Adrenal gland (tissue), 12 donors: ENCODE data around the gene MXRA8. TPM values are rescaled to one million over a fixed set of nuclear protein-coding genes. Genes with fewer than 3 reads are reported as not detected.

Experiments used
- DNase-seq, 7 donors: peaks; one replicate each; pipeline ENCODE4 v3.0.0-alpha.2; 2019 to 2020
- H3K27ac ChIP-seq, 5 donors: fragments of 200-600 bp; sonication (generic) in 4 of 5; 1 replicate in 3 of 5; 2 replicates in 2 of 5; pipeline versions ENCODE4 v1.5.1 to v1.8.0; 2016 to 2020; ENCODE audit warnings: mild to moderate bottlenecking in 1 of 5
- H3K27me3 ChIP-seq: fragments of 200-600 bp; 2 replicates; pipeline ENCODE4 v1.8.0; 2021
- H3K36me3 ChIP-seq, 2 donors: fragments of 200-600 bp; replicated peaks in 1 of 2; 1 replicate in 1 of 2; 2 replicates in 1 of 2; pipeline versions ENCODE4 v1.5.1 to v1.8.0; 2018 to 2022
- H3K4me1 ChIP-seq, 2 donors: fragments of 200-600 bp; replicated peaks in 1 of 2; 1 replicate in 1 of 2; 2 replicates in 1 of 2; pipeline versions ENCODE4 v1.5.1 to v1.8.0; 2018 to 2021
- H3K4me3 ChIP-seq, 4 donors: fragments of 200-600 bp; sonication (generic) in 3 of 4; one replicate each; pipeline ENCODE4 v1.5.1; 2016 to 2018
- H3K9me3 ChIP-seq, 3 donors: fragments of 200-600 bp; sonication (generic) in 1 of 3; replicated peaks in 1 of 3; 1 replicate in 2 of 3; 2 replicates in 1 of 3; pipeline versions ENCODE4 v1.5.1 to v1.8.0; 2016 to 2021
- POLR2A ChIP-seq, 2 donors: fragments of 450-650 bp; IDR thresholded peaks; one replicate each; pipeline ENCODE4 v1.6.1; 2017; ENCODE audit warnings: antibody characterized with exemption in 2 of 2, mild to moderate bottlenecking in 2 of 2, moderate library complexity in 1 of 2
- WGBS, 4 donors: extraction: QIAGEN DNeasy Blood & Tissue Kit in 2 of 4; methylation state at CpG; one replicate each; pipeline versions ENCODE4 v1.1.5 to v1.1.7; 2013 to 2017; 5-methylcytosine and 5-hydroxymethylcytosine counted together
- intact Hi-C, 2 donors: fragments of 100-400 bp; cut with DNase I; formaldehyde crosslinking; loops; one replicate each; pipeline versions ENCODE4 v1.14.1 to v1.15.0; 2022 to 2023
- polyA plus RNA-seq, 3 donors: library from polyadenylated mRNA; stranded (reverse); fragments of 200-250 nt in 2 of 3; fragments of 350-450 nt in 1 of 3; fragmentation: Illumina TruSeq in 1 of 3; extraction: RNeasy Lipid Tissue Mini Kit (QIAGEN cat#74804) in 1 of 3; gene quantifications; one replicate each; pipeline ENCODE4 v1.2.3, GENCODE V29; 2013 to 2014
- total RNA-seq, 9 donors: library from RNA; depleted of rRNA in 4 of 9; stranded (reverse); fragments of >200 nt in 4 of 9; fragments of 120-200 nt in 1 of 9; fragmentation: NEBNext Ultra II Directional in 1 of 9; extraction: Animal tissue kit (Norgen Biotek cat#: 25700) in 1 of 9; gene quantifications; one replicate each; pipeline versions ENCODE4 v1.1.0 to v1.2.4, GENCODE V29; 2013 to 2023
- TF ChIP-seq, protein P1 (sequence below), 6 experiments: fragments of 450-650 bp in 4 of 6; fragments of 200-600 bp in 2 of 6; sonication (generic) in 1 of 6; IDR thresholded peaks; 1 replicate in 5 of 6; 2 replicates in 1 of 6; pipeline versions ENCODE4 v1.5.1 to v1.8.0; 2016 to 2021; ENCODE audit warnings: antibody characterized with exemption in 6 of 6, mild to moderate bottlenecking in 2 of 6, moderate library complexity in 1 of 6
- donor health status: healthy with polysubstance abuse.
- donor health status: Bipolar disorder and iron deficiency.
- donor health status: DM: yes; HTN: yes; CAD: no.
- donor health status: DM: no; HTN: no; CAD: no.
- donor health status: DM: no; HTN: no; CAD: no.
- donor health status: DM: yes; HTN: yes; CAD: no.

Gene MXRA8
- total and polyA plus RNA-seq, 12 donors: 8.4 to 104 (median 46.6) TPM

- TF ChIP-seq, protein P1, sequence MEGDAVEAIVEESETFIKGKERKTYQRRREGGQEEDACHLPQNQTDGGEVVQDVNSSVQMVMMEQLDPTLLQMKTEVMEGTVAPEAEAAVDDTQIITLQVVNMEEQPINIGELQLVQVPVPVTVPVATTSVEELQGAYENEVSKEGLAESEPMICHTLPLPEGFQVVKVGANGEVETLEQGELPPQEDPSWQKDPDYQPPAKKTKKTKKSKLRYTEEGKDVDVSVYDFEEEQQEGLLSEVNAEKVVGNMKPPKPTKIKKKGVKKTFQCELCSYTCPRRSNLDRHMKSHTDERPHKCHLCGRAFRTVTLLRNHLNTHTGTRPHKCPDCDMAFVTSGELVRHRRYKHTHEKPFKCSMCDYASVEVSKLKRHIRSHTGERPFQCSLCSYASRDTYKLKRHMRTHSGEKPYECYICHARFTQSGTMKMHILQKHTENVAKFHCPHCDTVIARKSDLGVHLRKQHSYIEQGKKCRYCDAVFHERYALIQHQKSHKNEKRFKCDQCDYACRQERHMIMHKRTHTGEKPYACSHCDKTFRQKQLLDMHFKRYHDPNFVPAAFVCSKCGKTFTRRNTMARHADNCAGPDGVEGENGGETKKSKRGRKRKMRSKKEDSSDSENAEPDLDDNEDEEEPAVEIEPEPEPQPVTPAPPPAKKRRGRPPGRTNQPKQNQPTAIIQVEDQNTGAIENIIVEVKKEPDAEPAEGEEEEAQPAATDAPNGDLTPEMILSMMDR (IDR thresholded peaks at IDR 0.05): no peak
- no peak for TF ChIP-seq POLR2A (IDR thresholded peaks at IDR 0.05)
- Histone ChIP-seq H3K27ac (peak overlapping the region in 4 of 5 donors; percentile 74 to 89 (median 82)), H3K4me1 (peaks cover 6 to 33% of the 10 kb centered on the region in 2 donors), H3K36me3 (peaks cover 0 to 32% of the 10 kb centered on the region in 2 donors), H3K4me3 (peak overlapping the region in 3 of 4 donors; percentile 49 to 84 (median 81)), H3K9me3 (no peaks in the 10 kb centered on the region), H3K27me3 (no peaks in the 10 kb centered on the region)
- intact Hi-C loops: no loop called here
- no peak for DNase-seq
- WGBS, 4 donors: 0 to 1% (median 0%) methylated on average over 11 to 41 of the region's 41 CpGs
These were observed 34.3 kb downstream of the MXRA8 start for GRCh38 chr1:1324084-1324523.

GRCh38 chr1:1322952-1323351 is 35.4 kb downstream of the MXRA8 start:
- WGBS, 4 donors: 68 to 87% (median 80%) methylated on average over 7 to 10 of the region's 10 CpGs
- no peaks in the 10 kb centered on the region for H3K27me3 ChIP-seq
- H3K4me1 ChIP-seq: peaks cover 16 to 42% of the 10 kb centered on the region in 2 donors
- no peak overlapping the region for H3K27ac ChIP-seq
- DNase-seq: no peak
- no peak overlapping the region for H3K4me3 ChIP-seq
- H3K36me3 ChIP-seq: peaks cover 0 to 29% of the 10 kb centered on the region in 2 donors
- no peak for TF ChIP-seq POLR2A (IDR thresholded peaks at IDR 0.05)
- TF ChIP-seq, protein P1 (IDR thresholded peaks at IDR 0.05): no peak
- intact Hi-C loops: no loop called here
- H3K9me3 ChIP-seq: no peaks in the 10 kb centered on the region

GRCh38 chr1:1322418-1322817 is 35.9 kb downstream of the MXRA8 start:
- H3K4me3 ChIP-seq: no peak overlapping the region
- H3K27ac ChIP-seq: no peak overlapping the region
- TF ChIP-seq, protein P1 (IDR thresholded peaks at IDR 0.05): no peak
- TF ChIP-seq POLR2A (IDR thresholded peaks at IDR 0.05): no peak
- H3K4me1 ChIP-seq: peaks cover 20 to 45% of the 10 kb centered on the region in 2 donors
- no peak for DNase-seq
- H3K36me3 ChIP-seq: peaks cover 0 to 26% of the 10 kb centered on the region in 2 donors
- intact Hi-C loops: no loop called here
- H3K9me3 ChIP-seq: no peaks in the 10 kb centered on the region
- whole genome bisulfite sequencing, 4 donors: 64 to 74% (median 71%) methylated on average over 5 to 14 of the region's 14 CpGs
- no peaks in the 10 kb centered on the region for H3K27me3 ChIP-seq

DNA sequence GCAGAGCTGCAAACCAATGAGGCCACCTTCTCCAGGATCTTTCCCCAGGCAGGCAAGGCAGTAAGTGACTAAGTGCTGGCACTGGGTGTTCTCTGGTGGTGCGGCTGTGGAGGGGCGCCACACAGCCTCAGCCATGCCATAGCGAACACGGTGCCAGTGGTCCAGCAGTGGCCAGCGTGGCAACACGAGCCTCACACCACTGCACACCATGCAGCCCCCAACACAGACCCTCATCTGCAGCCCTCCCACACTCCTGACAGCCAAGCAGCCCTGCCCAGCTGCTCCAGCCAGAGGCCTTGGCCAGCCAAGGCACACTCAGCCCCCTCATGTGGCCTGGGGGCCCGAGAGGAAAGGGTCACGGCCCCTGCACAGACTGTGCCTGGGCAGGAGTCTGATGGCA is 36.9 kb downstream of the MXRA8 start:
- no peak overlapping the region for H3K4me3 ChIP-seq
- peaks cover 20 to 45% of the 10 kb centered on the region in 2 donors for H3K4me1 ChIP-seq
- H3K36me3 ChIP-seq: peaks cover 0 to 21% of the 10 kb centered on the region in 2 donors
- intact Hi-C loops: no loop called here
- no peak for DNase-seq
- no peaks in the 10 kb centered on the region for H3K27me3 ChIP-seq
- H3K27ac ChIP-seq: no peak overlapping the region
- WGBS, 4 donors: 85 to 89% (median 88%) methylated on average over 6 to 8 of the region's 8 CpGs; no CpG with 5 or more reads in 1 of the 4 donors
- no peak for TF ChIP-seq POLR2A (IDR thresholded peaks at IDR 0.05)
- H3K9me3 ChIP-seq: no peaks in the 10 kb centered on the region
